Upper lobe of right lung (tissue), 1 donor: Measurements from ENCODE around the gene CDADC1. TPM values are rescaled to one million over a fixed set of nuclear protein-coding genes. Genes with fewer than 3 reads are reported as not detected.

Source experiments
- ATAC-seq: fragments of 200-7000 bp; cut with Tn5 transposase; one replicate; pipeline ENCODE4 v1.9.1; 2020; ENCODE audit warnings: mild to moderate bottlenecking, moderate library complexity
- DNase-seq: peaks from one replicate; pipeline ENCODE4 v3.0.0-alpha.2; 2020
- H3K27ac ChIP-seq: fragments of 200-600 bp; one replicate; pipeline ENCODE4 v1.8.0; 2022
- H3K27me3 ChIP-seq: fragments of 200-600 bp; one replicate; pipeline ENCODE4 v1.8.0; 2022; ENCODE audit warnings: mild to moderate bottlenecking
- H3K36me3 ChIP-seq: fragments of 200-600 bp; one replicate; pipeline ENCODE4 v1.8.0; 2022
- H3K4me1 ChIP-seq: fragments of 200-600 bp; one replicate; pipeline ENCODE4 v1.8.0; 2022
- H3K4me3 ChIP-seq: fragments of 200-600 bp; one replicate; pipeline ENCODE4 v1.8.0; 2022; ENCODE audit warnings: mild to moderate bottlenecking
- H3K9me3 ChIP-seq: fragments of 200-600 bp; one replicate; pipeline ENCODE4 v1.8.0; 2022
- intact Hi-C: fragments of 100-400 bp; cut with DNase I; formaldehyde crosslinking; loops from one replicate; pipeline ENCODE4 v1.11.0; 2022
- total RNA-seq: library from RNA; stranded (reverse); fragmentation: NEBNext Ultra II Directional; extraction: Animal tissue kit (Norgen Biotek cat#: 25700); gene quantifications from one replicate; pipeline ENCODE4 v1.2.1, GENCODE V29; 2021
- TF ChIP-seq, protein P1 (sequence below): fragments of 200-600 bp; IDR thresholded peaks from one replicate; pipeline ENCODE4 v1.8.0; 2022; ENCODE audit warnings: antibody characterized with exemption
- donor health status: DM: no; HTN: yes; CAD: no; lungs with severe emphysema.

The CDADC1 gene
- total RNA-seq, 1 donor from 2014 or later: 13.8 TPM

DNA sequence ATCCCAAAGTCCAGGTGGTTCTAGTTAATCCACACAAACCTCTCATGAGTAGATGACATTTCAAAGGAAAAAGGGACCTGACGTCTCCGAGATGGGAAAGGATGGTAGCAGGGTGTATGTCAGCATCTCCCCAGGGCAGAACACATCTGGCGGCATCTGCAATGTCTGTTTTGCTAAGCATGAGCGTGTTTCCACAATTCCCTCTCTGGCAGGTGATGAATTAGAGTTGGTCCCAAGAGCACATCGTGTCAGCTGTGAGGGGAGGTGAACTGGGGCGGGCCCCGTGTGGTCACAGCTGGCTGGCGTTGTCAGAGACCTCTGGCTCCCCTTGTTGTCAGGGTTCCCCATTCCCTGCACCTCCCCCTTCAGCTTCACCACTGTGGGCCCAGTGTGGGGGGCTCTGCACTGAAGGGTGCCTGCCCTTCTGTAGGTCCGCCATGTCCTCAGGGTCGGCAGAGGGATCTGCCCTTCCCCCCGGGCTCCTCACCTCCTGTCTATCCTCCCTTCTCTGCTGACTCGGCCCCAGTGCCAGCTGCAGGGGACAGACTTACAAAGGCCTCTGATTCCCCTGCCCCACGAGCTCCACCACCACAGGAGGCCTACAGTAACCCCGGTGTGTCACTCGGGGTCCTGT lies 58.2 kb downstream of the CDADC1 start:
- TF ChIP-seq, protein P1, sequence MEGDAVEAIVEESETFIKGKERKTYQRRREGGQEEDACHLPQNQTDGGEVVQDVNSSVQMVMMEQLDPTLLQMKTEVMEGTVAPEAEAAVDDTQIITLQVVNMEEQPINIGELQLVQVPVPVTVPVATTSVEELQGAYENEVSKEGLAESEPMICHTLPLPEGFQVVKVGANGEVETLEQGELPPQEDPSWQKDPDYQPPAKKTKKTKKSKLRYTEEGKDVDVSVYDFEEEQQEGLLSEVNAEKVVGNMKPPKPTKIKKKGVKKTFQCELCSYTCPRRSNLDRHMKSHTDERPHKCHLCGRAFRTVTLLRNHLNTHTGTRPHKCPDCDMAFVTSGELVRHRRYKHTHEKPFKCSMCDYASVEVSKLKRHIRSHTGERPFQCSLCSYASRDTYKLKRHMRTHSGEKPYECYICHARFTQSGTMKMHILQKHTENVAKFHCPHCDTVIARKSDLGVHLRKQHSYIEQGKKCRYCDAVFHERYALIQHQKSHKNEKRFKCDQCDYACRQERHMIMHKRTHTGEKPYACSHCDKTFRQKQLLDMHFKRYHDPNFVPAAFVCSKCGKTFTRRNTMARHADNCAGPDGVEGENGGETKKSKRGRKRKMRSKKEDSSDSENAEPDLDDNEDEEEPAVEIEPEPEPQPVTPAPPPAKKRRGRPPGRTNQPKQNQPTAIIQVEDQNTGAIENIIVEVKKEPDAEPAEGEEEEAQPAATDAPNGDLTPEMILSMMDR: no peak
- intact Hi-C loops: loop anchor here (10.0 kb wide), 2 partner anchors 139 to 299 kb away; partner anchors contain the start of genes CAB39L and SETDB2
- ATAC-seq: no peak
- H3K36me3 ChIP-seq: no peaks in the 10 kb centered on the region
- H3K27ac ChIP-seq: peak overlapping the region; percentile 11
- H3K27me3 ChIP-seq: no peaks in the 10 kb centered on the region
- peaks cover 42% of the 10 kb centered on the region for H3K4me1 ChIP-seq
- no peaks in the 10 kb centered on the region for H3K9me3 ChIP-seq
- no peak overlapping the region for H3K4me3 ChIP-seq
- DNase-seq: no peak

DNA sequence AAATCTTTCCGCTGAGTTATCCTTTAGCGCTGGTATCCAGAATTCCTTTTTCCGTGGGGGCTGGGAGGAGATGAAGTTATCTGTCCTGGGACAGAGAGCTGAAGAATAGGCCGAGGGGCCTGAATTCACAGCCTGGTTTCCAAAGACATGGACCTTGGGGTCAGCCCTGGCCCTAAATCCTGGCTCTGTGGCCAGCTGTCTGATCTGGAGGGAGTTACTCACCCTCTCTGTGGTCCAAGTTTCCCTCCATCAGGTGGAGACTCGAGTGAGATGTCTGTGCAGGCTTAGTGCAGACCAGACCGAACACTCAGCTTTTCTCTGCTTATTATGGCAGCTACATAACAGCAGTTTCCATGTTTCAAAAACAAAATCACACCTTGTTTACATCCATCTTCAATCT lies 59.6 kb downstream of the CDADC1 start:
- intact Hi-C loops: loop anchor here (10.0 kb wide), 2 partner anchors 137 to 297 kb away; partner anchors contain the start of genes CAB39L and SETDB2
- H3K27ac ChIP-seq: peak overlapping the region; percentile 82
- no peaks in the 10 kb centered on the region for H3K36me3 ChIP-seq
- no peak for ATAC-seq
- no peak for DNase-seq
- H3K27me3 ChIP-seq: no peaks in the 10 kb centered on the region
- H3K4me3 ChIP-seq: no peak overlapping the region
- TF ChIP-seq, protein P1: no peak
- H3K4me1 ChIP-seq: peaks cover 34% of the 10 kb centered on the region
- H3K9me3 ChIP-seq: no peaks in the 10 kb centered on the region

DNA sequence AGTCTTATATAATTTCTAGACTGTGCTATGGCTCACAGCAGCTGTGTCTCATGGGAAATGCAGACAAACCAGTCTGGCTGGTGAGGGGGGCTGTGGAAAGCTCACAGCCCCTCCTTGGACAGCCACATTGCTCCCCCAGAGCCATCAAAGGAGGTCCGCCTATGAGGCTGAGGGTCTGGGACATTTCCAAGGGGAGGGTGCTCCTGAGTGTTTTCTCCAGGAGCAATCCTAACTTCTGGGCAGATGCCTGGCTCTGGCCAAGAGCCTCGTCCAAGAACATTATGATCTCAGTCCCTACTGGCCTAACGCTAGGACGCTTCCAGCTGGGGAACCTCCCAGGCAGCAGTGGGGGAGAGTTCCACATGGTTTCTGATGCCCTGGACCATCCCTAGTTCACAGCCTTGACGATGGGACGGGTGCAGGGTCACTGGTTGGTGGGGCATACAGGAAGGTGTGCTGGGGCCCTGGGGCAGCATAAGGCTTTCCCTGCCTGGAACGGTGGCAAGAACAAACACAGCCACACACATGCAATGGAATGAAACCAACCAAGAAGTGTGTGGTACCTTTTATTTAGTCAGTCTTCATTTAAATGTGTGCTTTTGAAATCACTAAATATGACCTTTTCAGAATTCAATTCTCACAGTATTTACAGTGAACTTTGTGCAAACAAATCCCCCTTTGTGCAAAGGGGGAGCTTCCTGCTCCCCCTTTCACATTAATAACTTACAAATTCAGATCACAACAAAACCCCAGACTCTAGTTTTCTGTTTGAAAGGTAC lies 60.6 kb downstream of the CDADC1 start:
- Histone ChIP-seq H3K4me3 (no peak overlapping the region), H3K36me3 (no peaks in the 10 kb centered on the region), H3K9me3 (no peaks in the 10 kb centered on the region), H3K4me1 (peaks cover 34% of the 10 kb centered on the region), H3K27ac (peak overlapping the region; percentile 82), H3K27me3 (no peaks in the 10 kb centered on the region)
- intact Hi-C loops: loop anchor here (10.0 kb wide), 2 partner anchors 137 to 297 kb away; partner anchors contain the start of genes CAB39L and SETDB2
- peak; percentile 82 for ATAC-seq
- TF ChIP-seq, protein P1: no peak
- DNase-seq: peak; percentile 78

DNA sequence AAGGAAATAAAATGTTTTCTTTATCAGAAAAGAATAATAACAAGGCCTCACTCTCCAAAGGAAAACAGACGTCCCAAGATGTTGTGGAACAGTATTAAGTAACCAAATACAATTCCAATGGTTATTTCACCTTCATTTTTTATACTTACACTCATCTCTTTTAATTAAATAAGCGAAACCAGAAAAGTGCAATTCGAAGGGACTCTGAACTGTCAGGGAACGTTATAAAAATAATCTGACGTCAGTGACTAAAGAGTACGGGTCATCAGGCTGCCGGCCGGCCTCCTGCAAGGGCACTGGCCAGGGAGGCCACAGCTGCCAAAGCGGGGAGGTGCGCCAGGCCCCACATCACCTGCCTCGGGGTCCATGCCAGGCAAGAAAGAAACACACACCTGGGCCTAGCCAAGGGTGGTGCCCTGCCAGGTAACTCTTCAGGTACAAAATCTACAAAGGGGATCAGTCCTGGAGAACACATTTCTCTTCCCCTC lies 61.2 kb downstream of the CDADC1 start:
- Histone ChIP-seq H3K9me3 (no peaks in the 10 kb centered on the region), H3K27me3 (no peaks in the 10 kb centered on the region), H3K4me3 (no peak overlapping the region), H3K27ac (peak overlapping the region; percentile 82), H3K4me1 (peaks cover 35% of the 10 kb centered on the region), H3K36me3 (no peaks in the 10 kb centered on the region)
- intact Hi-C loops: loop anchor here (10.0 kb wide), 2 partner anchors 136 to 296 kb away; partner anchors contain the start of genes CAB39L and SETDB2
- TF ChIP-seq, protein P1: no peak
- ATAC-seq (no peak), DNase-seq (no peak)

DNA sequence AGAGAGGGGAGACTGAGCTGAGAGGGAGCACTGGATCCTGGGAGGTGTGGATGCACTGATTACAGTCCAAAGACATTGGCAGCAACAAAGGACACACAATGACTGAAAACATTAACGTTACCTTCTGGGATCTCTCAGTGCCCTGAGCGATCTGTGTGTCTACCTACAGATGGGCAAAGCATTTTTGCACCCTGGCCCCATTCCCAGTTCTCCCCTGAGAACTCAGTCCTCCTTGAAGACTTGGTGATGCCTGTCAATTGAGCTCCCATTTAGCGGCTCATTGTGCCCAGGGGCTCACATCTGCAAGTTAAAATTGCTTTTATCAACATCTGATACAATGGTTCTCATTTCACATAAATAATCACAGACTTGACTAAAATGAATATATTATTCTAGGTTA lies 62.5 kb downstream of the CDADC1 start:
- Histone ChIP-seq H3K36me3 (no peaks in the 10 kb centered on the region), H3K4me3 (no peak overlapping the region), H3K27ac (peak overlapping the region; percentile 82), H3K4me1 (peaks cover 38% of the 10 kb centered on the region), H3K27me3 (no peaks in the 10 kb centered on the region), H3K9me3 (no peaks in the 10 kb centered on the region)
- TF ChIP-seq, protein P1: no peak
- no peak for ATAC-seq
- DNase-seq: no peak
- intact Hi-C loops: no loop called here
